Activated T-cell treated with anti-CD3 and anti-CD28 coated beads for 1 hour (primary cell): ENCODE measurements around the gene CBFA2T3.

Experiments
- DNase-seq: peaks from one replicate; pipeline ENCODE4 v3.0.0-alpha.2; 2020; ENCODE audit warnings: low read depth

Gene CBFA2T3

GRCh38 chr16:88875703-88876234 lies 101.2 kb downstream of the CBFA2T3 start:
- DNase-seq: no peak

GRCh38 chr16:88874938-88875599 lies 101.9 kb downstream of the CBFA2T3 start:
- DNase-seq: no peak

- no peak for DNase-seq
These were observed 104.2 kb downstream of the CBFA2T3 start for GRCh38 chr16:88872650-88873331.

GRCh38 chr16:88871730-88872416 lies 105.1 kb downstream of the CBFA2T3 start:
- no peak for DNase-seq

GRCh38 chr16:88871349-88871702 lies 105.7 kb downstream of the CBFA2T3 start:
- DNase-seq: no peak

GRCh38 chr16:88870608-88871348 lies 106.2 kb downstream of the CBFA2T3 start:
- DNase-seq: no peak

GRCh38 chr16:88869673-88869980 lies 107.4 kb downstream of the CBFA2T3 start:
- DNase-seq: no peak

GRCh38 chr16:88868974-88869672 lies 107.9 kb downstream of the CBFA2T3 start:
- no peak for DNase-seq

- DNase-seq: no peak
These were observed 109.3 kb downstream of the CBFA2T3 start for GRCh38 chr16:88867581-88868246.

- DNase-seq: no peak
These were observed 110.7 kb downstream of the CBFA2T3 start, which contains the start of gene PABPN1L for GRCh38 chr16:88866151-88866920. PABPN1L (minus strand) TSS chr16:88866660; CDS start chr16:88866606, 54 bp downstream.

- DNase-seq: no peak
These were observed 111.3 kb downstream of the CBFA2T3 start for GRCh38 chr16:88865742-88866141.

- DNase-seq: no peak
These were observed 111.7 kb downstream of the CBFA2T3 start for GRCh38 chr16:88865310-88865709.

GRCh38 chr16:88864521-88864920 lies 112.5 kb downstream of the CBFA2T3 start:
- DNase-seq: no peak

- no peak for DNase-seq
These were observed 112.9 kb downstream of the CBFA2T3 start for GRCh38 chr16:88864099-88864498.

- no peak for DNase-seq
These were observed 113.6 kb downstream of the CBFA2T3 start for GRCh38 chr16:88863426-88863825.

- DNase-seq: no peak
These were observed 114.0 kb downstream of the CBFA2T3 start for GRCh38 chr16:88862968-88863367.

GRCh38 chr16:88861359-88861758 lies 115.6 kb downstream of the CBFA2T3 start:
- DNase-seq: no peak

- DNase-seq: no peak
These were observed 117.5 kb downstream of the CBFA2T3 start for GRCh38 chr16:88859381-88860091.

GRCh38 chr16:88857728-88858339 lies 119.2 kb downstream of the CBFA2T3 start:
- DNase-seq: peak; percentile 71
